GM10248 (cell line): ENCODE results near the gene ZNF354C.

Source experiments
- CTCF ChIA-PET: fragments of 300-600 bp; sonication (Branson Sonifier 250); formaldehyde crosslinking; extraction: SDS; loops from one replicate; lab custom pipeline; 2021; ENCODE audit warnings: antibody characterized with exemption; lab: Yijun Ruan, JAX
- POLR2A ChIA-PET: fragments of 350-650 bp; sonication (Branson Sonifier 250); formaldehyde crosslinking; extraction: SDS; loops from one replicate; lab custom pipeline; 2020; ENCODE audit warnings: antibody characterized with exemption; lab: Yijun Ruan, JAX
- DNase-seq: peaks from one replicate; pipeline ENCODE4 v3.0.0; 2012; ENCODE audit errors: extremely low spot score
- CTCF ChIP-seq: IDR thresholded peaks from 2 replicates; pipeline ENCODE4 v1.5.1; 2012; ENCODE audit warnings: mild to moderate bottlenecking, low read depth; ENCODE audit errors: extremely low read depth, missing control alignments, control extremely low read depth

The ZNF354C gene

GRCh38 chr5:179060116-179061008 lies at the start of gene ZNF354C:
Gene ZNF354C, plus strand, starts transcription at chr5:179060373. Its CDS starts 1,696 bp downstream, at chr5:179062069.
- peak; percentile 39 for DNase-seq
- TF ChIP-seq CTCF, result no peak
- CTCF ChIA-PET, result interaction anchor here (1.3 kb wide), 1 partner anchor 12 kb away, joined by 3 read pairs; no protein-coding TSS in a partner anchor

GRCh38 chr5:179023528-179024189 lies 36.5 kb upstream of the ZNF354C start, which contains the start of gene ZNF879:
Gene ZNF879, plus strand, starts transcription at chr5:179023804. Its CDS starts 1,201 bp downstream, at chr5:179025005.
- ChIA-PET CTCF (interaction anchor here (1.7 kb wide), 1 partner anchor 12 kb away, joined by 3 read pairs; no protein-coding TSS in a partner anchor), POLR2A (no interaction called here)
- DNase-seq, result peak; percentile 62
- TF ChIP-seq CTCF, result no peak

More at GRCh38 chr5:179060116-179061008, at the start of gene ZNF354C:
- POLR2A ChIA-PET, result no interaction called here

DNA sequence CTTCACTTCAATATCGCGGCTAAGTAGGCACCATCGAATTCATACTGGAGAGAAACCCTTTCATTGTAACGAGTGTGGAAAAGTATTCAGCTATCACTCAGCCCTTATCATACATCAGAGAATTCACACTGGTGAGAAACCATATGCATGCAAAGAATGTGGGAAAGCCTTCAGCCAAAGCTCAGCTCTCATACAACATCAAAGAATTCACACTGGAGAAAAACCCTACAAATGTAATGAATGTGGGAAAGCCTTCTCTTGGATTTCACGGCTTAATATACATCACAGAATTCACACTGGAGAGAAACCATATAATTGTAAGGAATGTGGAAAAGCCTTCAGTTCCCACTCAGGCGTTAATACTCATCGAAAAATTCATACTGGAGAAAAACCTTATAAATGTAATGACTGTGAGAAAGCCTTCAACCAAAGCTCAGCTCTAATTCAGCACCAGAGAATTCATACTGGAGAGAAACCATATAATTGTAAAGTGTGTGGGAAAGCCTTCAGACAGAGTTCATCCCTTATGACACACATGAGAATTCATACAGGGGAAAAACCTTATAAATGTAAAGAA lies 27.1 kb upstream of the ZNF354C start:
- POLR2A ChIA-PET, result no interaction called here
- TF ChIP-seq CTCF, result no peak
- DNase-seq, result no peak
- CTCF ChIA-PET, result interaction anchor here (0.9 kb wide), 1 partner anchor 17 kb away, joined by 3 read pairs; no protein-coding TSS in a partner anchor

DNA sequence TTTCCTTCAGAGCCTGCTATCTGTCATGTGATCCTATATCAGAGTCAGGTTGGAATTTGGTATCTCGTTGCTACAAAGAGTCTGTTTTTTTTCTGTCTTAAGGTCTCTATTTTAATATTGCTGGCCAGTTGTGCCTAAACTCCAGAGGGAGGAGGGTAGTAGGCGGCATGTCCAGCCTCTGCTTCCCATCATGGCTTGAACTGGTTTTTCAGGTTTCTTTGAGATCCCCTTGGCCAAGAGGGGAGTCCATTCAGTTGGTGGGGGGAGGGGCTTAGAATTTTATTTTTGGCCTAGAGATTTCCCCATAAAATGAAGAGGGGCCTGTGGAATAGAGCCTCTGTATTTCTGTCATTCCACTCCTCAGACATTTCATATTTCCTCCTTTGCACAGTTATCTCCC lies 15.4 kb upstream of the ZNF354C start:
- ChIA-PET POLR2A (no interaction called here), CTCF (no interaction called here)
- no peak for DNase-seq
- no peak for TF ChIP-seq CTCF

DNA sequence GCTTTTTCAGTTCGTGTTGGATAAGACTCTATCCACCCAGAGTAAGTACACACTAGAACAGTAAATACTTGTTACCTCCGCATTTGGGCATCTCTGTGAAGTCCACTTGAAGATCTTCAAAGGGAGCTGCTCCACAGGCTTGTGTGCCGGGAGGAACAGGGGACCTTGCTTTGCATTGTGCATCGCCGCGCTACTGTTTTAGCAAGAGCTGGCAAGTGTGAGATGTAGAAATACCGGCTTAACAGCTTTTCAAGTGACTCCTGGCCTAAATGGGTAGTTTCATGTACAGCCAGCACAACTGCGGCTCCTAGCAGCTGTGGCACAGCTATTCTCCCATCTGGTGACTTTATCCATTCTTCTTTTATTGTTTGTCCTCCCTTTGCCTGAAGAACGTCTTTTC lies 8.4 kb upstream of the ZNF354C start:
- POLR2A ChIA-PET, result no interaction called here
- TF ChIP-seq CTCF, result no peak
- DNase-seq, result no peak
- CTCF ChIA-PET, result no interaction called here
